Brain microvascular endothelial cell (primary cell): Measurements from ENCODE around the gene PLXNA3.

Experiments used
- DNase-seq: peaks from one replicate; pipeline ENCODE4 v3.0.0-alpha.2; 2020
- H3K27ac ChIP-seq: fragments of 250-450 bp; sonication (Bioruptor Pico); 2 replicates; pipeline ENCODE4 v1.5.1; 2020; ENCODE audit warnings: mild to moderate bottlenecking, moderate library complexity
- H3K27me3 ChIP-seq: fragments of 250-450 bp; sonication (Bioruptor Pico); replicated peaks from 2 replicates; pipeline ENCODE4 v1.5.1; 2020; ENCODE audit warnings: mild to moderate bottlenecking
- H3K36me3 ChIP-seq: fragments of 250-450 bp; sonication (Bioruptor Pico); replicated peaks from 2 replicates; pipeline ENCODE4 v1.5.1; 2020; ENCODE audit warnings: mild to moderate bottlenecking
- H3K4me3 ChIP-seq: 2 replicates; pipeline ENCODE4 v1.5.1; 2011; ENCODE audit warnings: low read depth, mild to moderate bottlenecking, control low read depth, low read length, moderate library complexity
- CTCF ChIP-seq: IDR thresholded peaks from 2 replicates; pipeline ENCODE4 v1.5.1; 2011; ENCODE audit warnings: low read depth, mild to moderate bottlenecking, moderate library complexity, low read length, control low read depth, inconsistent platforms; ENCODE audit errors: missing control alignments
- in situ Hi-C: cut with HindIII; loops from 2 replicates; pipeline ENCODE4 v1.10.0; 2017; ENCODE audit warnings: low sequenced_read_pairs, low pct_ligation_motif_present

PLXNA3 gene

GRCh38 chrX:154426916-154427770, 30.9 kb upstream of the PLXNA3 start:
- H3K4me3 ChIP-seq: no peak overlapping the region
- no peaks in the 10 kb centered on the region for H3K27me3 ChIP-seq
- in situ Hi-C loops: no loop called here
- DNase-seq: no peak
- no peak overlapping the region for H3K27ac ChIP-seq
- H3K36me3 ChIP-seq: peaks cover 6% of the 10 kb centered on the region
- no peak for TF ChIP-seq CTCF

- DNase-seq: peak; percentile 93
- in situ Hi-C loops: no loop called here
- Histone ChIP-seq H3K27me3 (no peaks in the 10 kb centered on the region), H3K4me3 (peak within 1 kb of the TSS; percentile 70), H3K27ac (peak within 1 kb of the TSS; percentile 11), H3K36me3 (peaks cover 6% of the 10 kb centered on the region)
- no peak for TF ChIP-seq CTCF
Measured at GRCh38 chrX:154428176-154429171, 29.6 kb upstream of the PLXNA3 start, which contains the start of gene ATP6AP1. ATP6AP1 (plus strand) TSS chrX:154428677; CDS start chrX:154428693, 16 bp downstream.

GRCh38 chrX:154429711-154430110, 28.4 kb upstream of the PLXNA3 start:
- no peak for TF ChIP-seq CTCF
- DNase-seq: no peak
- Histone ChIP-seq H3K4me3 (peak overlapping the region; percentile 70), H3K27me3 (no peaks in the 10 kb centered on the region), H3K27ac (no peak overlapping the region), H3K36me3 (peaks cover 6% of the 10 kb centered on the region)
- in situ Hi-C loops: no loop called here

GRCh38 chrX:154430479-154430878, 27.6 kb upstream of the PLXNA3 start:
- no peak for DNase-seq
- no peak for TF ChIP-seq CTCF
- Histone ChIP-seq H3K36me3 (peaks cover 11% of the 10 kb centered on the region), H3K4me3 (no peak overlapping the region), H3K27ac (no peak overlapping the region), H3K27me3 (no peaks in the 10 kb centered on the region)
- in situ Hi-C loops: no loop called here

- Histone ChIP-seq H3K27me3 (no peaks in the 10 kb centered on the region), H3K27ac (no peak overlapping the region), H3K36me3 (peaks cover 15% of the 10 kb centered on the region), H3K4me3 (no peak overlapping the region)
- no peak for DNase-seq
- no peak for TF ChIP-seq CTCF
- in situ Hi-C loops: no loop called here
Measured at GRCh38 chrX:154430916-154431315, 27.2 kb upstream of the PLXNA3 start.
